ENCODE results near the gene DIAPH3.

DIAPH3 gene

GRCh38 chr13:60150538-60150937 lies 13.2 kb downstream of the DIAPH3 start:
- no peak for DNase-seq

- peak; percentile 14 for DNase-seq
Observed at GRCh38 chr13:60148918-60149317, 14.8 kb downstream of the DIAPH3 start.

GRCh38 chr13:60147361-60147760 lies 16.4 kb downstream of the DIAPH3 start:
- DNase-seq: no peak

- DNase-seq: no peak
Observed at GRCh38 chr13:60146471-60146870, 17.3 kb downstream of the DIAPH3 start.

- no peak for DNase-seq
Observed at GRCh38 chr13:60143775-60144174, 20.0 kb downstream of the DIAPH3 start.

GRCh38 chr13:60139272-60139671 lies 24.5 kb downstream of the DIAPH3 start:
- no peak for DNase-seq

- no peak for DNase-seq
Observed at GRCh38 chr13:60138674-60139073, 25.1 kb downstream of the DIAPH3 start.

- no peak for DNase-seq
Observed at GRCh38 chr13:60137911-60138560, 25.7 kb downstream of the DIAPH3 start.

GRCh38 chr13:60135344-60135743 lies 28.4 kb downstream of the DIAPH3 start:
- no peak for DNase-seq

GRCh38 chr13:60134376-60134775 lies 29.4 kb downstream of the DIAPH3 start:
- DNase-seq: no peak

GRCh38 chr13:60121337-60121687 lies 42.4 kb downstream of the DIAPH3 start:
- no peak for DNase-seq

- DNase-seq: no peak
Observed at GRCh38 chr13:60120617-60121336, 43.0 kb downstream of the DIAPH3 start.

GRCh38 chr13:60118696-60119400 lies 44.9 kb downstream of the DIAPH3 start:
- no peak for DNase-seq

GRCh38 chr13:60114499-60115028 lies 49.2 kb downstream of the DIAPH3 start:
- DNase-seq: no peak

GRCh38 chr13:60112771-60113170 lies 51.0 kb downstream of the DIAPH3 start:
- no peak for DNase-seq

GRCh38 chr13:60111691-60112090 lies 52.0 kb downstream of the DIAPH3 start:
- no peak for DNase-seq

GRCh38 chr13:60109285-60109684 lies 54.4 kb downstream of the DIAPH3 start:
- no peak for DNase-seq

GRCh38 chr13:60108589-60108988 lies 55.1 kb downstream of the DIAPH3 start:
- no peak for DNase-seq

- DNase-seq: no peak
Observed at GRCh38 chr13:60099631-60100420, 63.9 kb downstream of the DIAPH3 start.

GRCh38 chr13:60095300-60095699 lies 68.4 kb downstream of the DIAPH3 start:
- no peak for DNase-seq

GRCh38 chr13:60094385-60095088 lies 69.2 kb downstream of the DIAPH3 start:
- no peak for DNase-seq

- no peak for DNase-seq
Observed at GRCh38 chr13:60093425-60094019, 70.2 kb downstream of the DIAPH3 start.

Measured in GF-D8 (cell line).